Activated CD8-positive, alpha-beta T cell treated with anti-CD3 and anti-CD28 coated beads for 36 hours (primary cell): ENCODE measurements around the gene GLIPR1L2. TPM values are rescaled to one million over a fixed set of nuclear protein-coding genes. Genes with fewer than 3 reads are reported as not detected.

Experiments
- ATAC-seq: fragments of 200-7000 bp; cut with Tn5 transposase; one replicate; pipeline ENCODE4 v1.10.0; 2021; ENCODE audit warnings: mild to moderate bottlenecking, moderate library complexity
- CTCF ChIA-PET: fragments of 350-600 bp; sonication (Branson Sonifier 250); formaldehyde crosslinking; loops from one replicate; lab custom pipeline; 2021; ENCODE audit warnings: antibody characterized with exemption; lab: Charles Lee
- POLR2A ChIA-PET: fragments of 350-600 bp; sonication (Branson Sonifier 250); formaldehyde crosslinking; loops from one replicate; lab custom pipeline; 2021; ENCODE audit warnings: antibody characterized with exemption; lab: Charles Lee
- DNase-seq: peaks from one replicate; pipeline ENCODE4 v3.0.0-alpha.2; 2020
- H3K27ac Mint-ChIP-seq: one replicate; pipeline ENCODE4 v1.8.0; 2021; ENCODE audit warnings: mild to moderate bottlenecking, mixed read lengths
- H3K27me3 Mint-ChIP-seq: one replicate; pipeline ENCODE4 v1.8.0; 2021; ENCODE audit warnings: mixed read lengths
- H3K36me3 Mint-ChIP-seq: one replicate; pipeline ENCODE4 v1.8.0; 2021; ENCODE audit warnings: low read depth, mixed read lengths
- H3K4me1 Mint-ChIP-seq: one replicate; pipeline ENCODE4 v1.8.0; 2021; ENCODE audit warnings: low read depth, mixed read lengths
- H3K4me3 Mint-ChIP-seq: one replicate; pipeline ENCODE4 v1.8.0; 2021; ENCODE audit warnings: mild to moderate bottlenecking, moderate library complexity, mixed read lengths
- H3K9me3 Mint-ChIP-seq: one replicate; pipeline ENCODE4 v1.8.0; 2021; ENCODE audit warnings: mixed read lengths
- intact Hi-C: fragments of 100-400 bp; cut with micrococcal nuclease; formaldehyde crosslinking; loops from one replicate; pipeline ENCODE4 v1.10.0; 2022
- total RNA-seq, 2 experiments: library from RNA; stranded (reverse); gene quantifications; one replicate each; pipeline ENCODE4 v1.2.3, GENCODE V29; 2021
- TF ChIP-seq, protein P1 (sequence below): fragments of 200-600 bp; IDR thresholded peaks from one replicate; pipeline ENCODE4 v1.8.0; 2022; ENCODE audit warnings: antibody characterized with exemption, mild to moderate bottlenecking

GLIPR1L2 gene
- total RNA-seq, 2 experiments from 2014 or later, result 0.27 to 0.43 TPM

DNA sequence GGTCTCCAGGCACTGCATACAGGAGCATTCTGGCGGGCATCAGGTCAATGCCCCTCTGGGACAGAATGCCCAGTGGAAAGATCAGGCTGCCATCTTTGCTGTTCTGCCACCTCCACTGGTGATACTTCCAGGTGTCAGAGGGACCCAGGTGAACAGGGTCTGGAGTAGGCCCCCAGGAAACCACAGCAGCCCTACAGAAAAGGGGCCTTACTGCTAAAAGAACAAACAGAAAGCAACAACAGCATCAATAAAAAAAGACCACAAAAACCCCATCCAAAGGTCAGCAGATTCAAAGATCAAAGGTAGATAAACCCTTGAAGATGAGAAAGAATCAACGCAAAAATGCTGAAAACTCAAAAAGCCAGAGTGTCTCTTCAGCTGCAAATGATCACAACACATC, 40.5 kb upstream of the GLIPR1L2 start:
- H3K4me3 Mint-ChIP-seq, result no peak overlapping the region
- no peak for ATAC-seq

DNA sequence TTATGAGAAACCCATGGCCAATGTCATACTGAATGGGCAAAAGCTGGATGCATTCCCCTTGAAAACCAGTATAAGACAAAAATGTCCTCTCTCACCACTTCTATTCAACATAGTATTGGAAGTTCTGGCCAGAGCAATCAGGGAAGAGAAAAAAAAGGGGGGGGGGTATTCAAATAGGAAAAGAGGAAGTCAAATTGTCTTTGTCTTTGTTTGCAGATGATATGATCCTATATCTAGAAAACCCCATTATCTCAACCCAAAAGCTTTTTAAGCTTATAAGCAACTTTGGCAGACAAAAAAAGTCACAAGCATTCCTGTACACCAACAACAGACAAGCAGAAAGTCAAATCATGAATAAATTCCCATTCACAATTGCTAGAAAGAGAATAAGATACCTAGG, 36.9 kb upstream of the GLIPR1L2 start:
- Mint-ChIP-seq H3K27me3 (no peaks in the 10 kb centered on the region), H3K4me3 (no peak overlapping the region), H3K36me3 (peaks cover 9% of the 10 kb centered on the region), H3K27ac (no peak overlapping the region), H3K9me3 (peaks cover 14% of the 10 kb centered on the region), H3K4me1 (peaks cover 7% of the 10 kb centered on the region)
- ATAC-seq, result no peak
- CTCF ChIA-PET, result interaction anchor here (1.1 kb wide), 1 partner anchor 20 kb away, joined by 4 read pairs; the partner anchor contains the start of gene GLIPR1L1
- TF ChIP-seq, protein P1, sequence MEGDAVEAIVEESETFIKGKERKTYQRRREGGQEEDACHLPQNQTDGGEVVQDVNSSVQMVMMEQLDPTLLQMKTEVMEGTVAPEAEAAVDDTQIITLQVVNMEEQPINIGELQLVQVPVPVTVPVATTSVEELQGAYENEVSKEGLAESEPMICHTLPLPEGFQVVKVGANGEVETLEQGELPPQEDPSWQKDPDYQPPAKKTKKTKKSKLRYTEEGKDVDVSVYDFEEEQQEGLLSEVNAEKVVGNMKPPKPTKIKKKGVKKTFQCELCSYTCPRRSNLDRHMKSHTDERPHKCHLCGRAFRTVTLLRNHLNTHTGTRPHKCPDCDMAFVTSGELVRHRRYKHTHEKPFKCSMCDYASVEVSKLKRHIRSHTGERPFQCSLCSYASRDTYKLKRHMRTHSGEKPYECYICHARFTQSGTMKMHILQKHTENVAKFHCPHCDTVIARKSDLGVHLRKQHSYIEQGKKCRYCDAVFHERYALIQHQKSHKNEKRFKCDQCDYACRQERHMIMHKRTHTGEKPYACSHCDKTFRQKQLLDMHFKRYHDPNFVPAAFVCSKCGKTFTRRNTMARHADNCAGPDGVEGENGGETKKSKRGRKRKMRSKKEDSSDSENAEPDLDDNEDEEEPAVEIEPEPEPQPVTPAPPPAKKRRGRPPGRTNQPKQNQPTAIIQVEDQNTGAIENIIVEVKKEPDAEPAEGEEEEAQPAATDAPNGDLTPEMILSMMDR, result no peak
- intact Hi-C loops, result no loop called here
- no peak for DNase-seq
- POLR2A ChIA-PET, result no interaction called here

More for the DNA sequence above, 40.5 kb upstream of the GLIPR1L2 start:
- Mint-ChIP-seq H3K27me3 (no peaks in the 10 kb centered on the region), H3K36me3 (peaks cover 9% of the 10 kb centered on the region), H3K9me3 (peaks cover 15% of the 10 kb centered on the region), H3K27ac (no peak overlapping the region), H3K4me1 (peaks cover 17% of the 10 kb centered on the region)
- CTCF ChIA-PET, result no interaction called here
- no peak for DNase-seq
- intact Hi-C loops, result no loop called here
- TF ChIP-seq, protein P1, result no peak
- POLR2A ChIA-PET, result no interaction called here

DNA sequence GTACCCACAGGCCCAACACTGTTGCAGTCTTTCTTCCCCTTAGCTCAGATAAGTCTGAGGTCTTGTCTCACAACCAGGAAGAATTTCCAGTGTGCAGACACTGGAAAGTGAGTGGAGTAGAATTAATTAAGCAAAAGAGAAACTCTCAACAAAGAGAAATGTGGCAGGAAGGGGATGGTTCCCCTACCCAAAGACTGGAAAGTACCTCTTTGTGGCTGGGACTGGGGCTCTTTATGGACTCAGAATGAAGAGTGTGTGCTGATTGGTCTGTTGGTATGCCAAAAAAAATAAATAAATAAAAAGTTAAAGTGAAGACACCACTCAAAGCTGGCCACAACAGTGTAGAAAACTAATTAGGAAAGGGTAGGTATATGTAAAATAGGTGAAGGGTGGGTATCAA, 30.0 kb upstream of the GLIPR1L2 start:
- CTCF ChIA-PET, result interaction anchor here (1.3 kb wide), 1 partner anchor 32 kb away, joined by 3 read pairs; no protein-coding TSS in a partner anchor
- no peak for DNase-seq

DNA sequence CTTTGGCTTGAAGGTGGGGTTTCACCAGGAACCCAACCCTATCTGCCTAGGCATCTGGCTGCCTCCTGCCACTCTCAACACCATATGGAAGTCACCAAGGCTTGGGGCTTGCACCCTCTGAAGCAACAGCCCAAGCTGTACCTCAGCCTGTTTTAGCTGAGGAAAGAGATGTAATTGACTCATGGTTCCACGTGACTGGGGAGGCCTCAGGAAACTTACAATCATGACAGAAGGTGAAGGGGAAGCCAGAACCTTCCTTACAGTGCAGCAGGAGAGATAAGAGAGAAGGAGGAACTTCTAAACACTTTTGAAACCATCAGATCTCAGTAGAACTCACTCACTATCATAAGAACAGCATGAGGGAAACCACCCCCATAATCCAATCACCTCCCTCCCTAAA, 29.5 kb upstream of the GLIPR1L2 start:
- Mint-ChIP-seq H3K4me1 (peaks cover 15% of the 10 kb centered on the region), H3K27ac (no peak overlapping the region), H3K27me3 (no peaks in the 10 kb centered on the region), H3K36me3 (no peaks in the 10 kb centered on the region), H3K9me3 (no peaks in the 10 kb centered on the region), H3K4me3 (no peak overlapping the region)
- ATAC-seq, result peak; percentile 37
- DNase-seq, result no peak
- POLR2A ChIA-PET, result no interaction called here
- TF ChIP-seq, protein P1, result no peak
- CTCF ChIA-PET, result no interaction called here
- intact Hi-C loops, result no loop called here

More for the DNA sequence above, 30.0 kb upstream of the GLIPR1L2 start:
- POLR2A ChIA-PET, result no interaction called here
- Mint-ChIP-seq H3K4me1 (peaks cover 10% of the 10 kb centered on the region), H3K36me3 (no peaks in the 10 kb centered on the region), H3K27ac (peak overlapping the region; percentile 5), H3K27me3 (no peaks in the 10 kb centered on the region), H3K4me3 (no peak overlapping the region), H3K9me3 (no peaks in the 10 kb centered on the region)
- TF ChIP-seq, protein P1, result no peak
- ATAC-seq, result peak; percentile 39
- intact Hi-C loops, result no loop called here

DNA sequence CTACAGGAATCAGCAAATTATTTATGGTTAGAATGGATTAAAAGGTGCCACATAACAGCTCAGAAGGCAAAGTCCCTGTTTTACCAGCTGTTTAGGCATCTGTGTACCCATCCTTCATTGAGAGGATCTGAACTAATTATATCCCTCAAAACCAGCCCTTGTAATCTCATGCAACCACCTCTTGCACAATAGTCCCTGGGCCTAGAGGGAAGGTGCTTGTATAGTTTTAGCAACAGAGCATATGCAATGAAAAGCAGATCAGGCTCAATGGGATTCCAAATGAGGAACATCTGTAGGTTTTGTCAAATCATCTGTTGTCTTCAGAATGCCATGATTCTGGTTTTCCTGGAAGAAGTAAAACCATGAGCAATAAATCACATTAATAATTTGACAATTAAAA, 26.0 kb upstream of the GLIPR1L2 start:
- ChIA-PET CTCF (no interaction called here), POLR2A (no interaction called here)
- no peaks in the 10 kb centered on the region for H3K9me3 Mint-ChIP-seq
- H3K36me3 Mint-ChIP-seq, result no peaks in the 10 kb centered on the region
- intact Hi-C loops, result no loop called here
- H3K4me3 Mint-ChIP-seq, result no peak overlapping the region
- TF ChIP-seq, protein P1, result no peak
- peaks cover 20% of the 10 kb centered on the region for H3K4me1 Mint-ChIP-seq
- H3K27me3 Mint-ChIP-seq, result no peaks in the 10 kb centered on the region
- no peak overlapping the region for H3K27ac Mint-ChIP-seq
- no peak for DNase-seq
- ATAC-seq, result no peak
